ENCODE results near the gene KLHL22.
"Not testable (repeated sequence)": the region's sequence is repeated elsewhere in the genome, so short reads cannot be mapped to it uniquely, and the experiment has no call there.

- TF ChIP-seq, protein P1, sequence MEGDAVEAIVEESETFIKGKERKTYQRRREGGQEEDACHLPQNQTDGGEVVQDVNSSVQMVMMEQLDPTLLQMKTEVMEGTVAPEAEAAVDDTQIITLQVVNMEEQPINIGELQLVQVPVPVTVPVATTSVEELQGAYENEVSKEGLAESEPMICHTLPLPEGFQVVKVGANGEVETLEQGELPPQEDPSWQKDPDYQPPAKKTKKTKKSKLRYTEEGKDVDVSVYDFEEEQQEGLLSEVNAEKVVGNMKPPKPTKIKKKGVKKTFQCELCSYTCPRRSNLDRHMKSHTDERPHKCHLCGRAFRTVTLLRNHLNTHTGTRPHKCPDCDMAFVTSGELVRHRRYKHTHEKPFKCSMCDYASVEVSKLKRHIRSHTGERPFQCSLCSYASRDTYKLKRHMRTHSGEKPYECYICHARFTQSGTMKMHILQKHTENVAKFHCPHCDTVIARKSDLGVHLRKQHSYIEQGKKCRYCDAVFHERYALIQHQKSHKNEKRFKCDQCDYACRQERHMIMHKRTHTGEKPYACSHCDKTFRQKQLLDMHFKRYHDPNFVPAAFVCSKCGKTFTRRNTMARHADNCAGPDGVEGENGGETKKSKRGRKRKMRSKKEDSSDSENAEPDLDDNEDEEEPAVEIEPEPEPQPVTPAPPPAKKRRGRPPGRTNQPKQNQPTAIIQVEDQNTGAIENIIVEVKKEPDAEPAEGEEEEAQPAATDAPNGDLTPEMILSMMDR (IDR thresholded peaks at IDR 0.05) = not testable (repeated sequence)
- not testable (repeated sequence) for TF ChIP-seq REST (IDR thresholded peaks at IDR 0.05; ENCODE audit: insufficient read depth in 1 of 2, low read depth in 2 of 2, low read length in 1 of 2); POLR2AphosphoS5 (IDR thresholded peaks at IDR 0.05; ENCODE audit: low read depth, low read length)
Measured at GRCh38 chr22:20538875-20539274, 43.3 kb upstream of the KLHL22 start.

Data from Panc1 (cell line).